H7 (cell line): ENCODE results near the gene BNC2. TPM values are rescaled to one million over a fixed set of nuclear protein-coding genes. Genes with fewer than 3 reads are reported as not detected.

Source experiments
- DNase-seq: peaks from one replicate; pipeline ENCODE4 v3.0.0; 2012
- H3K27me3 ChIP-seq: 2 replicates; pipeline ENCODE4 v1.6.0; 2011; ENCODE audit warnings: mild to moderate bottlenecking, low read length; ENCODE audit not compliant: control insufficient read depth, insufficient read depth
- H3K36me3 ChIP-seq: replicated peaks from 2 replicates; pipeline ENCODE4 v1.5.1; 2011; ENCODE audit warnings: low read length; ENCODE audit not compliant: control insufficient read depth, insufficient read depth
- H3K4me3 ChIP-seq: 2 replicates; pipeline ENCODE4 v1.5.1; 2011; ENCODE audit warnings: low read depth, mild to moderate bottlenecking, control low read depth, low read length, moderate library complexity; ENCODE audit not compliant: insufficient read depth
- total RNA-seq: library from RNA; depleted of rRNA; stranded (reverse); fragments of >200 nt; shearing (Covaris generic); gene quantifications from 2 replicates; pipeline ENCODE4 v1.2.3, GENCODE V29; 2014

The BNC2 gene
- total RNA-seq, 1 experiment from 2014 or later = 7.9 TPM

- no peak for DNase-seq
- no peaks in the 10 kb centered on the region for H3K27me3 ChIP-seq
- no peaks in the 10 kb centered on the region for H3K36me3 ChIP-seq
- H3K4me3 ChIP-seq = no peak overlapping the region
These were observed 140.3 kb downstream of the BNC2 start for GRCh38 chr9:16730162-16730561.

GRCh38 chr9:16729651-16730050 is 140.8 kb downstream of the BNC2 start:
- Histone ChIP-seq H3K27me3 (no peaks in the 10 kb centered on the region), H3K36me3 (no peaks in the 10 kb centered on the region), H3K4me3 (no peak overlapping the region)
- no peak for DNase-seq

- H3K27me3 ChIP-seq = no peaks in the 10 kb centered on the region
- H3K4me3 ChIP-seq = no peak overlapping the region
- H3K36me3 ChIP-seq = no peaks in the 10 kb centered on the region
- no peak for DNase-seq
These were observed 142.3 kb downstream of the BNC2 start for GRCh38 chr9:16728137-16728508.

GRCh38 chr9:16727452-16728136 is 142.9 kb downstream of the BNC2 start:
- DNase-seq = no peak
- Histone ChIP-seq H3K27me3 (no peaks in the 10 kb centered on the region), H3K4me3 (peak overlapping the region; percentile 52), H3K36me3 (no peaks in the 10 kb centered on the region)

- Histone ChIP-seq H3K4me3 (peak overlapping the region; percentile 52), H3K27me3 (no peaks in the 10 kb centered on the region), H3K36me3 (no peaks in the 10 kb centered on the region)
- peak; percentile 74 for DNase-seq
These were observed 143.6 kb downstream of the BNC2 start for GRCh38 chr9:16726718-16727451.

GRCh38 chr9:16726029-16726428 is 144.4 kb downstream of the BNC2 start:
- H3K36me3 ChIP-seq = no peaks in the 10 kb centered on the region
- no peak overlapping the region for H3K4me3 ChIP-seq
- DNase-seq = no peak
- no peaks in the 10 kb centered on the region for H3K27me3 ChIP-seq

- Histone ChIP-seq H3K27me3 (no peaks in the 10 kb centered on the region), H3K4me3 (no peak overlapping the region), H3K36me3 (no peaks in the 10 kb centered on the region)
- DNase-seq = no peak
These were observed 145.4 kb downstream of the BNC2 start for GRCh38 chr9:16725066-16725465.

GRCh38 chr9:16721972-16722371 is 148.5 kb downstream of the BNC2 start:
- no peak for DNase-seq
- H3K36me3 ChIP-seq = no peaks in the 10 kb centered on the region
- no peak overlapping the region for H3K4me3 ChIP-seq
- H3K27me3 ChIP-seq = no peaks in the 10 kb centered on the region

GRCh38 chr9:16720386-16720785 is 150.1 kb downstream of the BNC2 start:
- no peak overlapping the region for H3K4me3 ChIP-seq
- no peaks in the 10 kb centered on the region for H3K27me3 ChIP-seq
- H3K36me3 ChIP-seq = no peaks in the 10 kb centered on the region
- DNase-seq = no peak

- Histone ChIP-seq H3K36me3 (no peaks in the 10 kb centered on the region), H3K27me3 (no peaks in the 10 kb centered on the region), H3K4me3 (no peak overlapping the region)
- no peak for DNase-seq
These were observed 150.5 kb downstream of the BNC2 start for GRCh38 chr9:16719921-16720320.

- no peak for DNase-seq
- Histone ChIP-seq H3K4me3 (no peak overlapping the region), H3K36me3 (no peaks in the 10 kb centered on the region), H3K27me3 (no peaks in the 10 kb centered on the region)
These were observed 151.5 kb downstream of the BNC2 start for GRCh38 chr9:16718952-16719351.

GRCh38 chr9:16718296-16718695 is 152.2 kb downstream of the BNC2 start:
- no peaks in the 10 kb centered on the region for H3K27me3 ChIP-seq

GRCh38 chr9:16716601-16717000 is 153.9 kb downstream of the BNC2 start:
- H3K27me3 ChIP-seq = no peaks in the 10 kb centered on the region
- no peaks in the 10 kb centered on the region for H3K36me3 ChIP-seq
- no peak overlapping the region for H3K4me3 ChIP-seq
- no peak for DNase-seq

More at GRCh38 chr9:16718296-16718695, 152.2 kb downstream of the BNC2 start:
- no peaks in the 10 kb centered on the region for H3K36me3 ChIP-seq
- no peak for DNase-seq
- H3K4me3 ChIP-seq = no peak overlapping the region

GRCh38 chr9:16715404-16715803 is 155.1 kb downstream of the BNC2 start:
- no peaks in the 10 kb centered on the region for H3K36me3 ChIP-seq
- DNase-seq = no peak
- H3K27me3 ChIP-seq = no peaks in the 10 kb centered on the region
- H3K4me3 ChIP-seq = no peak overlapping the region

GRCh38 chr9:16712787-16713186 is 157.7 kb downstream of the BNC2 start:
- H3K36me3 ChIP-seq = no peaks in the 10 kb centered on the region
- no peaks in the 10 kb centered on the region for H3K27me3 ChIP-seq
- no peak overlapping the region for H3K4me3 ChIP-seq
- DNase-seq = no peak
